ENCODE measurements around the gene FPGS.
"Not testable (repeated sequence)": the region's sequence is repeated elsewhere in the genome, so short reads cannot be mapped to it uniquely, and the experiment has no call there.

FPGS gene

DNA sequence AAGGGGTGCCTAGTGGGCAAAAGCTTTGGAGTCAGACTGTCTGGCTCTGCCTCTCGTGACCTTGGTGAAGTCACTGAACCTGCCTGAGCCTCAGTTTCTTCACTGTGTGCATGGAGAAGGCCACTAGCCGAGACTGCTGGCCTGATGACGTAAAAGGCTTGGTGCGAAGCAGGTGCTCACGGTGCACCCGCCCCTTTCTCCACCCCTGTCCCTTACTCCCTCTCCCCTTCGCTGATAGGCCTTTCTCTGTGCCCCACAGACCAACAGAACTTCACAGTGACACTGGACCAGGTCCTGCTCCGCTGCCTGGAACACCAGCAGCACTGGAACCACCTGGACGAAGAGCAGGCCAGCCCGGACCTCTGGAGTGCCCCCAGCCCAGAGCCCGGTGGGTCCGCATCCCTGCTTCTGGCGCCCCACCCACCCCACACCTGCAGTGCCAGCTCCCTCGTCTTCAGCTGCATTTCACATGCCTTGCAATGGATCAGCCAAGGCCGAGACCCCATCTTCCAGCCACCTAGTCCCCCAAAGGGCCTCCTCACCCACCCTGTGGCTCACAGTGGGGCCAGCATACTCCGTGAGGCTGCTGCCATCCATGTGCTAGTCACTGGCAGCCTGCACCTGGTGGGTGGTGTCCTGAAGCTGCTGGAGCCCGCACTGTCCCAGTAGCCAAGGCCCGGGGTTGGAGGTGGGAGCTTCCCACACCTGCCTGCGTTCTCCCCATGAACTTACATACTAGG is 10.4 kb downstream of the FPGS start:
- DNase-seq (ENCODE audit: low read depth): no peak

DNA sequence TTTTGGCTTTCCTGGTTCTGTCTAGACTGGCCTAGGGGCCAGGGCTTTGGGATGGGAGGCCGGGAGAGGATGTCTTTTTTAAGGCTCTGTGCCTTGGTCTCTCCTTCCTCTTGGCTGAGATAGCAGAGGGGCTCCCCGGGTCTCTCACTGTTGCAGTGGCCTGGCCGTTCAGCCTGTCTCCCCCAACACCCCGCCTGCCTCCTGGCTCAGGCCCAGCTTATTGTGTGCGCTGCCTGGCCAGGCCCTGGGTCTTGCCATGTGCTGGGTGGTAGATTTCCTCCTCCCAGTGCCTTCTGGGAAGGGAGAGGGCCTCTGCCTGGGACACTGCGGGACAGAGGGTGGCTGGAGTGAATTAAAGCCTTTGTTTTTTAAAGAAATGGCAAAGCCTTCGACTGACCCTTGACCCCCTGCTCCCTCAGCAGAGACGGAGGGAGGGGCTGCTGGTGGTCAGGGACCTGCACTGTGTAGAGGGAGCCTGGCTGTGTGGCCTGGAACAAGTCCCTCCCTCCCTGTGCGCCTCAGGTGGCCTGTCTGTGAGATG is 11.1 kb downstream of the FPGS start:
- DNase-seq (ENCODE audit: low read depth): no peak

DNA sequence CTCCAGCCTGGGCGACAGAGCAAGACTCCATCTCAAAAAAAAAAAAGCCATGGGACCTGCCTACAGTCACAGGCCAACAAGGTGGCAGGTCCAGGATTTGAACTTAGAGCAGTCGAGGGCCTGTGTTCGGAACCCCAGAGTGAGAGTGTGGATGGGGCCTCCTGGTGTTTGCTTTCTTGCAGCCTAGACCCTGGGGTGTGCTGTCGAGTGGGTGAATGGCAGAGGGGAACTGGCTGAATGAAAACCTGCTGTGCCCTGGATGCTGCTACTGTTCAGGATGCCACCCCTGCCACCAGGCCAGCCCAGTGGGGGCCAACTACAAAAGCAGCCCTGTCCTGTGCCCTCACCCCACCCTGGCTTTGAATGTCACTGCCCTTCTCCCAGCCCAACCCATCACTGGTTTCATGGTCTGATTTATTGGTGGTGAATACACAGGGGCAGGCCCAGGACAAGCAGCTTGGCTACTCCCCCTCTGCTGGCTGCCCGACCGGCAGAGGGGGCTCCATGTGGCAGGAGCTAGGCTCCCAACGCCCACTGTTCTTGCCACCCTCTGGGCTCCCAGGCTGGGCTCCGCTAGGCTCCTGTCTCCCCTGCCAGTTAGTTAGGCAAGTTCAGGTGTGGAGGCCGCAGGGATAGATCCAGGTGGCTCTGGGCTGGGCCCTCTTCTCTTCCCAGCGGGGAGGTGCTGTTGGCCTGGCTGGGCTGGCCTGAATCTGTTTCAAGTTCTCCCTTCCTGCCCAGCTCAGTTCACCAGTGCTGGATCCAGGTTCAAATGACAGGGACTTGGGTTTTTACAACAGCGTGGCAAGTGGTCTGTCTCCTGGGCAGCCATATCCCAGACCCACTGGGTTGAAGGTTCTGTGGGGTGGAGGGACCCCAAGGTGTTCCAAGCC is 12.2 kb downstream of the FPGS start:
- no peak for DNase-seq (ENCODE audit: low read depth)

DNA sequence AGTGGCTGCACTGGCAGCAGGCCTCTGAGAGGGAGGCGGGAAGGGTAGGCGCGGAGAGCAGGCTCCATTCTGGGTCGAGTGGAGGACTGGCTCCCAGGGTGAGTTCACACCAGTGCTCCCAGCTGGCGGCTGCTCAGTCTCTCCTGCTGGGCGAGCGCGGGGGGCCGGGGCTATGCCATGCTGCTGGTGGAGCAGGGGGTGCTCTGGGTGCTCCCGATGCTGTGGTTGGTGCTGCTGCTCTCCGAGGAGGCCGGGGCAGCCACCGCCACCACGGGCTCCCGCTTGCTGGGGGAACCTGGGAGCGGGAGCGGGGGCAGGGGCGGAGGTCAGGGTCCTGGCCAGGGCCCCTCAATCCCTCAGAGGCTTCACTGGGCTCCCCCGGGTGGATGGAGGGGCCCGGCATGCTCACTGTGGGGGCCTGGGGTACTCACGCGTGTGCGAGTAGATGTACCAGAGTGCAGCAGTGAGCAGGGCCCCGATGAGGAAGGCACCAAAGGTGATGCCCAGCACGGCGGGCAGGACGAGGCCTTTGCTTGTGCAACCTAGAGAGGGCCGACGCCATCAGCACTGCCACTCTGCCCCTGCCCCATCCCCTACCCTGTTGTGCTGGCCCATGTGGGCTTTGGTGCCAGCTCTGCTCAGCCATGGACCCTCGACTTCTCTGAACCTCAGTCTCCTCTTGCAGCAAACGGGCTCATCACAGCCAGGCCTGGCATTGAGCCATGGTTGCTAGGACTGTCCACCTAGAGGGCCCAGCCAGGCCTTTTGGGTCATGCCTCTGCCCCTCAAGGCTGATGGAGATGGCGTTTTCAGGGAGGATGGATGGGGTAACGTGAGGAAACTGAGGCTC is 13.1 kb downstream of the FPGS start:
- DNase-seq (ENCODE audit: low read depth): no peak

DNA sequence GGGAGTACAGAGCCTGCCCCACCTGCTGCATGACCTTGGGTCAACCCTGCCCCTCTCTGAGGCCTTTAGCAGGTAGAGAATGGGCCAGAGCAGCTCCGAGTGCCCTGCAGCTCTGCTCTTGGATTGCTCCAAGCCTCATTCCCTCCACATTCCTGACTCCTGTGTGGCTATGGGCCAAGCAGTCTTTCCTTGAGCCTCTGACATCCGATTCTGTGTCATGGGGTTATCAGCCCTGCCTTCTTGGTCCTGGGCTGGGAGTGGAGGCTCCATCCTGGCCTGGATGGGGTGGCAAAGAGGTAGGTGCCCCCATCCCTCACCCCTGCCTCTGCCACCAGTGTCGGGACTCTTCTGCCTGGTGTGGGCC is 13.7 kb downstream of the FPGS start:
- DNase-seq (ENCODE audit: low read depth): no peak

DNA sequence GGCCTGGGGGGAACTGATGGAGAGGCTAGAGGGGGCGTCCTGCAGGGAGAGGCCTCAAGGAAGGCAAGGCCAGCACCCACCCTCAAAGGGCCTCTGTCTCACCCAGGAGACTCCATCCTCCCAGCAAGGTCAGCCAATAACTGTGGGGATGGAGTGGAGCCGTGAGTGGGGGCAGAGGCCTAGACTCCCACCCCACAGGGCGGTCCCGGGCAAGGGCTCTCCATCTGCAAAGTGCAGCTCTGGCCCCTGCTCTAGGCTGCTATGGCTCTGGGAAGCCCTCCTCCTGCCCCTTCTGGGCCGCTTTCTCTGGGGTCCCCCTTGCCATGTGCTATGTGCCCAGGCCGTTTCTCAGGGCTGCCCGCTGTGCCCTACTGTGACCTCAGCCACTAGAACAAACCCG is 14.0 kb downstream of the FPGS start:
- no peak for DNase-seq (ENCODE audit: low read depth)

DNA sequence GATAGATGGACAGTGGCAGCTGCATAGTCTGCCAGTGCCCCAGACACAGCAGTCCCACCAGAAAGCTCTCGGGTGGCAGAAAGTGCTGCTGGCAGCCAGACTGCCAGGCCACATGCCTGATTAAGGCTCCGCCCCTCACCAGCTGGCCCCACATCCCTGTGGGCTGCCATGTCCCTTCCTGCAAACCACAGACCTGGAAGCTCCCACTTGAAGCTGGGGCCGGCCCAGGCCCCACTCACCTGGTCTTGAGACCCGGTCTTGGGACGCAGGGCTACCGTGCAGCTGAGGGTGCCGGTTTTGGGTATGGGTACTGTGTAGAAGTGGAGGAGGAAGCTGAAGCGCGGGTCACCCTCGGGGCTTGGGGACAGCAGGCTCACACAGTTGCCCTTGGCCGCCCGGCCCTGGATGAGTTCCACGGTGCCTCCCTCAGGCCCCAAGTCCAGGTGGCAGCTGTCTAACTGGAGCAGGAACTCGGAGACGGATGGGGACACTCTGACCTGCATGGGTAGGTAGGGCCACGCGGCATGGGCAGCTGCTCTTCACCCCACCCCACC is 15.3 kb downstream of the FPGS start:
- no peak for DNase-seq (ENCODE audit: low read depth)

DNA sequence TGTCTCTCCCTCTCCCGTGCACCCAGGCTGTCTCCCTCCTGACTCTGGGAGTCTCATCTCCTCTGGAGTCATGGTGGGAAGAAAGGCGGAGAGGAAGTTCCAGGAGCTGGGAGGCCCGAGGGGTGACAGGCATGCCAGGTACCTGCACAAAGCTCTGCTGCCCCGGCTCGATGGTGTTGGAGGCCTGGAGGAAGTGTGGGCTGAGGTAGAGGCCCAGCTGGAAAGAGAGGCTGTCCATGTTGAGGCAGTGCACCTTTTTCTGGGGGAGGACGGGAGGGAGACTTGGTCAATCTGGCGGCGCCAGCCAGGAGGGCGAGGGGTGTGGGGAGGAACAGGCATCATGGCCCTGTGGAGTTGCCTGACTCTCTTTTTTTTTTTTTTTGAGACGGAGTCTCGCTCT is 15.9 kb downstream of the FPGS start:
- no peak for DNase-seq (ENCODE audit: low read depth)

DNA sequence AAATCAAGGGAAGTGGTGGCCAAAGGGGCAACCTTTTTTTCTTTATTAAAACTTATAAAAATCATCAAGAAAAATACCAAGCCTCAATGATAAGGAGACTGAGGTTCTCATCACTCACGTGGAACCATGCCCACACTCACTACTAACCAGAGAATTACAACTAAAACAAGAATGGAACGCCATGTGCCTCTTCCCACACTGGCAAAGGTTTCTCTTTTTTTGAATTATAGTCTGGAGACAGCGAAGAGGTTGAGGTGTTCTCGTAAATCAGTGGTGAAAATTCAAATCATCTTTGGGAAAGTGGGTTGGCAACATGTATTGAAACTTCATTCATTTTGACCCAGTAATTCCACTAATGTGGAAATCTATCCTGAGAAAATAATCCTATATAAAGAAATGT is 19.4 kb downstream of the FPGS start:
- no peak for DNase-seq (ENCODE audit: low read depth)

DNA sequence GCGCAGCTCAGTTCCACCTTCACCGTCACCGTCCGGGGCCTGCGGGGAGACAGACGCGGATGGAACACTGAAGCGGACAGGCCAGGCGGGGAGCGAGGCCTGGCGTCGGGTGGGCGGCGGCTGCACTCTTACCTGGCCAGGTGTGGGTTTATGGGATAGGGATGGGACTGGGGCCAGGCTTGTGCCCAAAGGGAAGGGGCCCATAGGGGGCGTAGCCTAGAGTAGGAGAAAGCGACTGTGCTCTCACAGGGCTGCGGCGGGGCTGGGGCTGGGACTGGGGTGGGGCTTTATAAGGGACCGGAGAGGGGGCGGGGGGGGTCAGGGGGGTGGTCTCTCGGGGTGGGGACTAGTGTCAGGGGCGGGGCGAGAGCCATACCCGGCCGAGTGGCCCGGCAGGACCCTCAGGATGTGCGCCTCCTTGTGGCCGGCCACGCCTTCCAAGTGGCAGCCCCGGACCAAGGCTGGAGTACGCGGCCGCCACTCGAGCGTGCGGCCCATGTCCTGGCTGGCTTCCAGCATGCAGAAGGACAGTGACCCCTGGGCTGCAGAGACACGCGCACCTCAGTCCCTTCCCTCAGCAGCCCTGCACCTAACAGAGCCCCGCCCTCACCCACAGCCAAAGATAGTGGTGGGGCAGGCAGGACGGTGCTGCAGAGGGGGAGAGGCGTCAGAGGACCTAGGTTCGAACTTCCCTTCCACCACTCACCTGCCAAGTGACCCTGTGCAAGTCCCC is 22.8 kb downstream of the FPGS start:
- no peak for DNase-seq (ENCODE audit: low read depth)

DNA sequence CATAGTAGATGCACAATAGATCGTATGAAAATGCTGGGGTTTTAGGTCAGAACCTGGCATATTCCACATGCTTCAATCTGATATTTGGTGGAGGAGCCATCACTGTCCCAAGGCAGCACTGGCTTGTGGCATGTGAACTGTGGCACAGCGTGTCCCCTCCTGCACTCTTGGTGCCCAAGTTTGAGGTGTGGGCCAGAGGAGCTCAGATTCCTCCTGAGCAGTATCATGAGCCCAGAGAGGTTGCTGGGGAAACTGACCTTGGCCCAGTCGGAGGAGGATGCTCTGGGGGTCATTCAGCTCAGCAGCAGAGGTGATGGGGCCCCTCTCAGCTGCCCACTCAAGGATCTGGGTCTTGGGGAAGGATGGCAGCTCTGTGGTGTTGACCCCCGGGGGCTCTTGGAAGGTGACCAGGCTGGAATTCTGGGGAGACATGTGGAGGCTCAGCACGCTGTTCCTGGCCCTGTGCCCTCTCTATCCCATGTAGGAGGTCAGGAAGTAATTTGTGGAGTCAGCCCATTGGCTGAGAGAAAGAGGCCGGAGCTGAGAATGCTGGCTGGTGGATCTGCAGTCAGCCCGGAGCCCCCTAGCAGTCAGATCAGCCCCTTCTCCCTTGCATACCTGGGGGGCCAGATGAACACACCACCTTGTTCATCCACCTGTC is 23.7 kb downstream of the FPGS start:
- no peak for DNase-seq (ENCODE audit: low read depth)

DNA sequence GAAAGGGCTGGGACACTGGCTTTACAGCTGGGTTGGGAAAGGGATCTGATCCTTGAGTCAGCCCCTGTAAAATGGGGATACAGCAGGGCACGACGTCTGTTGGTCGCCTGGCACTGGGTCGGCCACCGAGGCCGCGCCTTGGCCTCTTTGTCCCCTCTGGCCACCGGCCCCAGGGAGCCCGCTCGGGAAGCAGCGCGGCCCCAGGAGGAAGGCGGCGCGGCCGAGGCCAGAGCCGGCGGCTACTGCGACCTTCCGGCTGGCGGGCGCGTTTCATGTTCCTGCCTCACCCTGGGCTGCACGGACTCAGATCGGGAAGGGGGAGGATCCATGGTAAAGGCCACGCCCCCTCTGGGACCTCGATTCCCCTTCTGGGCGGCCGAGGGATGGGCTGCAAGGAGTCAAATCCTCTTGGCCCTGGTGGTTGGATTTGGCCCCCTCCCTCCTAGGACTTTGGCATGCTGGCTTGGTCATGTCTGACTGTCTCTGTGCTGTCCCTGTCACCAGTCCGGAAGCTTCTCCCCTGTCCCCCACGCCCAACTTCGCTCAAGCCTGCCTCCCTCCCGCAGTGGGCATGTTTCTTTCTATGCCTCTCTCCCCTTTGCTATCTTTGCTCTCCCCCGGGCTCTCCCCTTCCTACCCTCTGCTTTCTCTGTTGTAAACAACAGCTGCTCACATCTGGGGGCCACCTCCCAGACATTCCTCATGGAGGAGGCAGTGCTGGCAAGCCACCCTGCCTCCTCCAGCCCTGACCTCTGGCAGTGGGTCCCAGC is 25.8 kb downstream of the FPGS start:
- DNase-seq (ENCODE audit: low read depth): no peak

DNA sequence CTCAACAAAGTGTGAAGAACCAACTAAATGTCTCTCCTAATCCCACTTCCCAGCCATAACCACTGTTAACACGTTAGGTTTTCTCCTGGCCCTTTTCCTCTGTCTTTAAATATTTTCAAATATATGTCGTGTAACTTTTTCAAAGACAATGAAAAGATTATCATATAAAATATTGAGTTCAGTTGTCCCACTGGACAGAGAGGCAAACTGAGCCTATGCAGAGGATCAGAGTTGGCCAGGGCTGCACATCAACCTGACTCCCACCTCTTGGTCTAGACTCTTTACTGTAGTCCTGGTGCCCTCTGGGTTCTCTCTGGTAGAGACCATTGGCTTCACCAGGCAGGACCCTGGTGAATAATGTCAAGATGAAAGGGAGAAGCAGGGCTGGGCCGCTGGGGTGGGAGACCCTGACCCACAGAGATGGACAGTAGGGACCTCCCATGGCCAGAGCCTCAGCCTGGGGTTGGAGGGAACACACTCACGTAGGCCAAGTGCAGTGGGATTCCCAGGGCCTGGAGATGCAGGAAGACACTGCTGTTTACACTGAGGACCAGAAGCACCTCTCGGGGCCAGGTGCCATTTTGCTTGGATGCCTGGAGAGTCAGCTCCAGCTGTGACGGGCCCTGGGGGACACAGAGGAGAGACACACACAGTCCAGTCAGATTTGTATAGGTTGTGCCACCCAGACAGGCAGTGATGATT is 26.7 kb downstream of the FPGS start:
- no peak for DNase-seq (ENCODE audit: low read depth)

DNA sequence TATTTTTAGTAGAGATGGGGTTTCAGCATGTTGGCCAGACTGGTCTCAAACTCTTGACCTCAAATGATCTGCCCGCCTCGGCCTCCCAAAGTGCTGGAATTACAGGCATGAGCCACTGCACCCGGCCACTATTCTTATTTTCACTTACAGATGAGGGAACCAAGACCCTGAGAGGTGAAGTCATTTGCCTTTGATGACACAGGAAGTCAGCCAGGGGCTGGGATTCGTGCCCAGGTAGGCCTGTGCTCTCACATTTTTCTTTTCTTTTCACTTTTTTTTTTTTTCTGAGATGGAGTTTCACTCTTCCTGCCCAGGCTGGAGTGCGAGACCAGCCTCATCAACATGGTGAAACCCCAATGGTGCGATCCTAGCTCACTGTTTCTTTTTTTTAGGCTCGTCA is 29.6 kb downstream of the FPGS start:
- DNase-seq (ENCODE audit: low read depth): no peak

DNA sequence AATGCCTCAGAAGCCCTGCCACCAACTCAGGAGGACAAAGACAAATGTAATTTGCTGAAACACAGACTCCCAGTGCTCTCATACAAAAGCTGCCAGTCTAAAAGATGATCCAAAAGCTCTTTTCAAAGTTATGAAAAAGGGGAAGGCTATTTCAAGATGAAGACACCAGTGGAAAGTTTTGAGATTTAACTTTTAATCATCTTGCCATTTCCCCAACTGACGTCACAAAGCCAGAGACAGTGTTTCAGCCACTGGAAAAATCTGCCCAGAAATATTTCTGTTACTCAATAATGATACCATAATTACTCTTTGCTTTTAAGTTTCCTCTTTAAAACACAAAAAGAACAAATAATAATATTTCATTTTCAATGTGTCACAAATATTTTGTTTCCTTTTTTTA is 30.9 kb downstream of the FPGS start:
- DNase-seq (ENCODE audit: low read depth): no peak

DNA sequence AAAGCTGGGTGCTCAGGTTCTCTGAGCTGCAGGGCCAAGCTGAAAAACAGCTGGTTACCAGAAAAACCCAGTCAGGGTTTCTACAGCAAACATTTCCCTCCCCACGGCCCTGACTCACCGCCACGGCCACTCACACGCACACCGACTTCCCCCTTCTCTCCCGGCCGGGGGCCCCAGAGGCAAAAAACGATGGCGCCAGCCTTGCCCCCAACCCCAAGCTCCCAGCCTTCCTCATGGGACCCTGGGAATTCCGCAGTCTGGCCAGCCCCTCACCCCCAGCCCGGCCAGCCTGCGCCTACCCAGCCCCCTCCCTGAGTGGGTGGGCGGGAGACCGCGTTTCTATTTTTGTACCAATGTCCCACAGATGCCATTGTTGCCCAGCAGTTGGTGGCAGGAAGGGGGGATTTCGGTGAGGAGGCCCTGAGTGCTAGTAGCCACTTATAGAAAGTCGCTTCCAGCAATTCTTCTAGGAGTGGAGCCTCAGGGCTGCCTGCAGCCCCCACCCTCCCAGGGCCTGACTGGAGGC is 33.4 kb downstream of the FPGS start:
- DNase-seq (ENCODE audit: low read depth): no peak

DNA sequence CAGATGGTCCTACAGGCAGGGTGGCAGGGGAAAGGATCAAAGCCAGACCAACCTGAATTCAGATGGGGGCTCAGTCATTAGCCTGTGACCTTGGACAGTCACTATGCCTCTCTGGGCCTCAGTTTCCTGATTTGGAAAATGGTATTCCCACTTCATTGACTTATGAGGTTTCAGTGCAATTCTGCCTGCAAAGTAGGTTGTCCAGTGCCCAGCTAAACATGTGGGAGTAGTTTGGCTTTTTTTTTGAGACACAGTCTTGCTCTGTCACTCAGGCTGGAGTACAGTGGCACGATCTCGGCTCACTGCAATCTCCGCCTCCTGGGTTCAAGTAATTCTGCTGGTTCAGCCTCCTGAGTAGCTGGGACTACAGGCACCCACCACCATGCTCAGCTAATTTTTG is 33.9 kb downstream of the FPGS start:
- not testable (repeated sequence) for DNase-seq (ENCODE audit: low read depth)

DNA sequence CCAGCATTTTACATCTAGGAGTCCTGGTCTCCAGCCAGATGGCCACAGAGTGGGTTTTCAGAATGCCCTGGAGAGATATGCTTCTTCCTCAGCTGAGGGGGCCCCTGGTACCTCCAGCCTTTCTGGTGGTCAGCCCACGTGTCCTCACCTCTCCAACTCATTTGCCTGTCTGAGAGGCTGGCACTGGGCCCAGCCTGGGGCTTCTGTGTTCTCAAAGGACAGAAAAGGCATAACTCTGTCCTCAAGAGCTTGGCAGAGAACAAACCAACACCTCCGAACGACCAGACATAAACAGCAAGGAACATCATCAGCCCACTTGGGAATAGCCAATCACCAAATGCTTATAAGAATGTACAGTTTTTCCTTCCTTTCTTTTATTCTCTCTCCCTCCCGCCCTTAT is 34.7 kb downstream of the FPGS start:
- no peak for DNase-seq (ENCODE audit: low read depth)

Measured in T-helper 22 cell (primary cell).